Central memory CD4-positive, alpha-beta T cell (primary cell): Measurements from ENCODE around the gene ZNF396.

Experiments used
- DNase-seq: peaks from one replicate; pipeline ENCODE4 v3.0.0; 2022

ZNF396 gene

GRCh38 chr18:35334212-35334611, 42.9 kb downstream of the ZNF396 start:
- no peak for DNase-seq

GRCh38 chr18:35331367-35332087, 45.6 kb downstream of the ZNF396 start:
- DNase-seq, result no peak

GRCh38 chr18:35328868-35329267, 48.3 kb downstream of the ZNF396 start:
- no peak for DNase-seq

- DNase-seq, result no peak
These were observed 50.3 kb downstream of the ZNF396 start for GRCh38 chr18:35326695-35327387.

GRCh38 chr18:35324926-35325655, 52.0 kb downstream of the ZNF396 start:
- no peak for DNase-seq

DNA sequence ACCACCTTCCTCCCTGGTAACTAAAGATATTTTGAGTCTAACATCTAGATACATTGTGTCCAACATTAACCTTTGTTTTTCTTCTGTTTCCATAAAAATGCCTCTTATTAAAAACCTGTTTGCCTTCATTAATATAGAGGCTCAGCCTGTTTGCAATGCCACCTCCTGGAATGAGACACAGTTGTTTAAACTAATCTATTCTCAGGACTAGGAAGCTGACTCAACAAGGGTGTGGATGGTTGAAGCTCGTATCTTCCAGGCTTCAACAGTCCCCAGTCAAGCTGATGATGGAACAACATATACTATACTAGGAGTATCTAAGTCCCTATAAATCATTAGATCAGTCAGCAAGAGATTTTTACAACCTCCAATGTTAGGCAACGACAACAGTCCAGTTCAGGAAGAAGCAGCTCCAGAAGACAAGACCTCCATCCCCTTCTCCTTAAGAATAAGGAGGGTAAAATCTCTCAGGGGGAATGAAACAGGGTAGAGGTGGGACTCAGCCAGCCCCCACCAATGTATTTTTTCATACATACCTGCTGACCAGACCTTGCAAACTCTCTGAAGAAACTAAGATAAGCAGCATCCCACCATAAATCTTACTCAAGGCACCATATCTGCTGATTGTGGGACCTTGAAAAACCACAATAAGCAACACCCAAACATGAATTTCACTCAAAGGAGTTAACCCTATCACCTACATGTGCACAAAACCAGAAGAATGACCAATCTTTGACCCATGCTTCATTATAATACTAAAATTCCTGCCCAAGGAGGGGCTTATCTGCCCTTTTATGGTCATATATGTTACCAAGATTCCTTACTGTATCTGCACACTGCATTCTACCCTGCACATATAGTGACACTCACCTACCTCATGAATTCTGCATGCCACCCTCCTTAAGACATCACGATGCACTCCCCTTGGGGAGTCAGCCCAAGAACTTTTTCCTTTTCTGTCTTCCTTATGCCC, 54.4 kb downstream of the ZNF396 start:
- DNase-seq, result no peak
